DND-41 (cell line): ENCODE results near the gene PNMA6F.

ENCODE experiments used
- ATAC-seq: fragments of 200-7000 bp; cut with Tn5 transposase; 3 replicates; pipeline ENCODE4 v1.9.1; 2021; ENCODE audit warnings: low read depth; ENCODE audit not compliant: insufficient read depth
- DNase-seq: peaks from one replicate; pipeline ENCODE4 v3.0.0-alpha.2; 2020
- H2AFZ ChIP-seq: 2 replicates; pipeline ENCODE4 v1.6.0; 2012; ENCODE audit warnings: low read depth, low read length
- H3K27ac ChIP-seq: 2 replicates; pipeline ENCODE4 v1.5.1; 2012; ENCODE audit warnings: low read length, inconsistent platforms
- H3K27me3 ChIP-seq: fragments of 200-600 bp; sonication (generic); 2 replicates; pipeline ENCODE4 v1.6.0; 2012; ENCODE audit warnings: low read length, mild to moderate bottlenecking, inconsistent platforms; ENCODE audit not compliant: insufficient read depth, poor library complexity
- H3K36me3 ChIP-seq: 2 replicates; pipeline ENCODE4 v1.5.1; 2012; ENCODE audit warnings: low read length, inconsistent platforms; ENCODE audit not compliant: insufficient read depth
- H3K4me1 ChIP-seq: 2 replicates; pipeline ENCODE4 v1.5.1; 2012; ENCODE audit warnings: mild to moderate bottlenecking, low read length; ENCODE audit not compliant: insufficient read depth
- H3K4me2 ChIP-seq: 2 replicates; pipeline ENCODE4 v1.6.0; 2012; ENCODE audit warnings: mild to moderate bottlenecking, moderate library complexity, low read length, inconsistent platforms; ENCODE audit not compliant: insufficient read depth
- H3K4me3 ChIP-seq, 2 experiments: fragments of 200-600 bp in 1 of 2; shearing (Covaris generic) in 1 of 2; 2 replicates each; pipeline ENCODE4 v1.5.1; 2012 to 2016; ENCODE audit warnings: inconsistent platforms in 2 of 2, low read length in 2 of 2, mild to moderate bottlenecking in 2 of 2, low read depth in 1 of 2, moderate library complexity in 1 of 2
- H3K79me2 ChIP-seq: 2 replicates; pipeline ENCODE4 v1.6.0; 2012; ENCODE audit warnings: low read length, inconsistent platforms; ENCODE audit not compliant: insufficient read depth
- H3K9ac ChIP-seq: 2 replicates; pipeline ENCODE4 v1.6.0; 2012; ENCODE audit warnings: low read depth, mild to moderate bottlenecking, inconsistent platforms, low read length, moderate library complexity
- H3K9me3 ChIP-seq: 2 replicates; pipeline ENCODE4 v1.5.1; 2012; ENCODE audit warnings: low read length, moderate library complexity, mild to moderate bottlenecking, inconsistent platforms; ENCODE audit not compliant: insufficient read depth, severe bottlenecking
- H4K20me1 ChIP-seq: 2 replicates; pipeline ENCODE4 v1.6.0; 2012; ENCODE audit warnings: low read length; ENCODE audit not compliant: insufficient read depth
- CTCF ChIP-seq: IDR thresholded peaks from 2 replicates; pipeline ENCODE4 v1.5.1; 2012; ENCODE audit warnings: borderline replicate concordance, low read length, moderate library complexity, mild to moderate bottlenecking; ENCODE audit not compliant: poor library complexity, severe bottlenecking; ENCODE audit errors: extremely low read depth
- EZH2 ChIP-seq: IDR thresholded peaks from 3 replicates; pipeline ENCODE4 v1.6.1; 2012; ENCODE audit warnings: borderline replicate concordance, low read depth, mild to moderate bottlenecking, moderate library complexity, low read length, inconsistent platforms; ENCODE audit not compliant: severe bottlenecking

Gene PNMA6F

GRCh38 chrX:153307276-153308178 lies 14.0 kb downstream of the PNMA6F start:
- Histone ChIP-seq H3K4me2 (no peak overlapping the region), H3K4me3 (no peak overlapping the region), H2AFZ (no peak overlapping the region), H4K20me1 (no peaks in the 10 kb centered on the region), H3K9me3 (no peaks in the 10 kb centered on the region), H3K36me3 (no peaks in the 10 kb centered on the region), H3K27me3 (peaks cover 3% of the 10 kb centered on the region), H3K9ac (no peak overlapping the region), H3K79me2 (no peaks in the 10 kb centered on the region), H3K27ac (no peak overlapping the region), H3K4me1 (no peaks in the 10 kb centered on the region)
- TF ChIP-seq EZH2, result no peak
- no peak for TF ChIP-seq CTCF
- ATAC-seq, result no peak
- DNase-seq, result no peak

- H3K4me2 ChIP-seq, result no peak overlapping the region
- no peaks in the 10 kb centered on the region for H3K4me1 ChIP-seq
- no peak for TF ChIP-seq CTCF
- TF ChIP-seq EZH2, result no peak
- H3K9ac ChIP-seq, result no peak overlapping the region
- H3K79me2 ChIP-seq, result no peaks in the 10 kb centered on the region
- no peak overlapping the region for H2AFZ ChIP-seq
- H3K4me3 ChIP-seq, result no peak overlapping the region
- DNase-seq (no peak), ATAC-seq (no peak)
- no peaks in the 10 kb centered on the region for H4K20me1 ChIP-seq
- H3K27ac ChIP-seq, result no peak overlapping the region
- H3K36me3 ChIP-seq, result no peaks in the 10 kb centered on the region
- no peaks in the 10 kb centered on the region for H3K9me3 ChIP-seq
- peaks cover 3% of the 10 kb centered on the region for H3K27me3 ChIP-seq
These were observed 14.9 kb downstream of the PNMA6F start for GRCh38 chrX:153306527-153307115.

- peaks cover 3% of the 10 kb centered on the region for H3K27me3 ChIP-seq
These were observed 15.6 kb downstream of the PNMA6F start for GRCh38 chrX:153305972-153306371.

More at GRCh38 chrX:153305972-153306371, 15.6 kb downstream of the PNMA6F start:
- no peak overlapping the region for H3K27ac ChIP-seq
- H2AFZ ChIP-seq, result no peak overlapping the region
- DNase-seq (no peak), ATAC-seq (no peak)
- H3K4me2 ChIP-seq, result no peak overlapping the region
- H3K4me3 ChIP-seq, result no peak overlapping the region
- TF ChIP-seq CTCF (no peak), EZH2 (no peak)
- H4K20me1 ChIP-seq, result no peaks in the 10 kb centered on the region
- H3K9ac ChIP-seq, result no peak overlapping the region
- H3K4me1 ChIP-seq, result no peaks in the 10 kb centered on the region
- H3K9me3 ChIP-seq, result no peaks in the 10 kb centered on the region
- no peaks in the 10 kb centered on the region for H3K36me3 ChIP-seq
- H3K79me2 ChIP-seq, result no peaks in the 10 kb centered on the region
